Neural cell (in vitro differentiated cells): ENCODE measurements around the gene IL23R. TPM values are rescaled to one million over a fixed set of nuclear protein-coding genes. Genes with fewer than 3 reads are reported as not detected.

ENCODE experiments used
- H2AFZ ChIP-seq: fragments of 200-600, 300-800 bp; sonication (generic), shearing (Covaris generic); 2 replicates; pipeline ENCODE4 v1.6.0; 2014; ENCODE audit warnings: low read depth, mild to moderate bottlenecking, antibody characterized with exemption, low read length, moderate library complexity
- H3F3A ChIP-seq: fragments of 200-600 bp; shearing (Covaris generic); 2 replicates; pipeline ENCODE4 v1.6.1; 2016; ENCODE audit warnings: mild to moderate bottlenecking, moderate library complexity, mixed read lengths, antibody characterized with exemption, low read length; ENCODE audit not compliant: insufficient read depth, poor library complexity, severe bottlenecking
- H3K27ac ChIP-seq: fragments of 200-600, 300-800 bp; sonication (generic), shearing (Covaris generic); 2 replicates; pipeline ENCODE4 v1.5.1; 2014; ENCODE audit warnings: mild to moderate bottlenecking, low read length, moderate library complexity
- H3K27me3 ChIP-seq: fragments of 300-800, 200-600 bp; sonication (generic), shearing (Covaris generic); 2 replicates; pipeline ENCODE4 v1.6.0; 2014; ENCODE audit warnings: mild to moderate bottlenecking, low read depth, low read length, moderate library complexity; ENCODE audit not compliant: insufficient read depth
- H3K36me3 ChIP-seq: fragments of 300-800, 200-600 bp; sonication (generic), shearing (Covaris generic); 2 replicates; pipeline ENCODE4 v1.5.1; 2014; ENCODE audit warnings: mild to moderate bottlenecking, antibody characterized with exemption, low read length, moderate library complexity; ENCODE audit not compliant: insufficient read depth
- H3K4me2 ChIP-seq: fragments of 300-800, 200-600 bp; sonication (generic), shearing (Covaris generic); 2 replicates; pipeline ENCODE4 v1.6.0; 2014; ENCODE audit warnings: mild to moderate bottlenecking, low read length
- H3K4me3 ChIP-seq: fragments of 300-800, 200-600 bp; sonication (generic), shearing (Covaris generic); 2 replicates; pipeline ENCODE4 v1.5.1; 2014; ENCODE audit warnings: mild to moderate bottlenecking, low read length, moderate library complexity
- H3K79me2 ChIP-seq: fragments of 200-600 bp; shearing (Covaris generic); replicated peaks from 2 replicates; pipeline ENCODE4 v1.6.0; 2014; ENCODE audit warnings: mild to moderate bottlenecking, low read length, moderate library complexity; ENCODE audit not compliant: insufficient read depth
- H3K9ac ChIP-seq: fragments of 300-800, 200-600 bp; sonication (generic), shearing (Covaris generic); 2 replicates; pipeline ENCODE4 v1.6.1; 2016; ENCODE audit warnings: mild to moderate bottlenecking, low read length, mixed read lengths
- H3K9me2 ChIP-seq: fragments of 200-600 bp; shearing (Covaris generic); 2 replicates; pipeline ENCODE4 v1.6.1; 2016; ENCODE audit warnings: mild to moderate bottlenecking, low read length, mixed read lengths; ENCODE audit not compliant: insufficient read depth
- H3K9me3 ChIP-seq: fragments of 200-600, 300-800 bp; sonication (generic), shearing (Covaris generic); 2 replicates; pipeline ENCODE4 v1.6.1; 2016; ENCODE audit warnings: mild to moderate bottlenecking, mixed run types, low read length, moderate library complexity, mixed read lengths
- H4K20me1 ChIP-seq: fragments of 200-600 bp; shearing (Covaris generic); 2 replicates; pipeline ENCODE4 v1.6.1; 2016; ENCODE audit warnings: mild to moderate bottlenecking, mixed run types; ENCODE audit not compliant: insufficient read depth
- CTCF ChIP-seq: fragments of 450-650 bp; IDR thresholded peaks from 2 replicates; pipeline ENCODE4 v1.5.1; 2014; ENCODE audit warnings: antibody characterized with exemption, mild to moderate bottlenecking, moderate library complexity; ENCODE audit not compliant: poor library complexity, severe bottlenecking
- EP300 ChIP-seq: fragments of 450-650 bp; conservative IDR thresholded peaks from 2 replicates; pipeline ENCODE4 v1.6.1; 2014; ENCODE audit warnings: antibody characterized with exemption, mild to moderate bottlenecking, moderate library complexity; ENCODE audit not compliant: poor library complexity, severe bottlenecking
- EZH2 ChIP-seq: fragments of 200-600, 300-800 bp; shearing (Covaris generic), sonication (generic); IDR thresholded peaks from 2 replicates; pipeline ENCODE4 v1.6.1; 2014; ENCODE audit warnings: antibody characterized with exemption, low read length, borderline replicate concordance, mild to moderate bottlenecking; ENCODE audit not compliant: insufficient read depth, poor library complexity, severe bottlenecking
- MXI1 ChIP-seq: fragments of 450-650 bp; conservative IDR thresholded peaks from 2 replicates; pipeline ENCODE4 v1.6.1; 2014; ENCODE audit warnings: antibody characterized with exemption, mild to moderate bottlenecking; ENCODE audit not compliant: poor library complexity, severe bottlenecking
- POLR2AphosphoS5 ChIP-seq: IDR thresholded peaks from 2 replicates; pipeline ENCODE4 v1.6.1; 2012
- RAD21 ChIP-seq: fragments of 450-650 bp; conservative IDR thresholded peaks from 2 replicates; pipeline ENCODE4 v1.6.1; 2014; ENCODE audit warnings: antibody characterized with exemption, mild to moderate bottlenecking, moderate library complexity
- REST ChIP-seq: IDR thresholded peaks from 2 replicates; pipeline ENCODE4 v1.6.1; 2012; ENCODE audit warnings: borderline replicate concordance
- SMC3 ChIP-seq: fragments of 450-650 bp; conservative IDR thresholded peaks from 2 replicates; pipeline ENCODE4 v1.6.1; 2014; ENCODE audit warnings: antibody characterized with exemption, mild to moderate bottlenecking, moderate library complexity; ENCODE audit not compliant: poor library complexity
- TAF1 ChIP-seq: IDR thresholded peaks from 2 replicates; pipeline ENCODE4 v1.6.1; 2012; ENCODE audit warnings: low read depth
- polyA plus RNA-seq: library from polyadenylated mRNA; depleted of rRNA; stranded (reverse); fragments of >200 nt; gene quantifications from 2 replicates; pipeline ENCODE4 v1.2.3, GENCODE V29; 2014
- small RNA-seq, 3 experiments: library from RNA; depleted of rRNA; stranded (forward); fragments of <200 nt; gene quantifications; one replicate each; pipeline ENCODE3, GENCODE V24; 2012

The IL23R gene
- polyA plus RNA-seq, 1 donor from 2014 or later, result not detected

- Histone ChIP-seq H3K4me3 (peak within 1 kb of the TSS; percentile 67), H3K9me2 (no peaks in the 10 kb centered on the region), H2AFZ (no peak within 1 kb of the TSS), H3K36me3 (no peaks in the 10 kb centered on the region), H3K9me3 (no peaks in the 10 kb centered on the region), H3K9ac (no peak within 1 kb of the TSS), H4K20me1 (no peaks in the 10 kb centered on the region), H3F3A (no peaks in the 10 kb centered on the region), H3K79me2 (no peaks in the 10 kb centered on the region), H3K4me2 (peak within 1 kb of the TSS; percentile 28), H3K27ac (no peak within 1 kb of the TSS), H3K27me3 (peaks cover 25% of the 10 kb centered on the region)
- TF ChIP-seq MXI1 (peak; percentile 49), POLR2AphosphoS5 (no peak)
Observed at GRCh38 chr1:67307251-67308060, 141.2 kb downstream of the IL23R start, which contains the start of gene IL12RB2. Gene IL12RB2 (plus strand): TSS chr1:67307873. CDS start chr1:67320369, 12,496 bp downstream.

DNA sequence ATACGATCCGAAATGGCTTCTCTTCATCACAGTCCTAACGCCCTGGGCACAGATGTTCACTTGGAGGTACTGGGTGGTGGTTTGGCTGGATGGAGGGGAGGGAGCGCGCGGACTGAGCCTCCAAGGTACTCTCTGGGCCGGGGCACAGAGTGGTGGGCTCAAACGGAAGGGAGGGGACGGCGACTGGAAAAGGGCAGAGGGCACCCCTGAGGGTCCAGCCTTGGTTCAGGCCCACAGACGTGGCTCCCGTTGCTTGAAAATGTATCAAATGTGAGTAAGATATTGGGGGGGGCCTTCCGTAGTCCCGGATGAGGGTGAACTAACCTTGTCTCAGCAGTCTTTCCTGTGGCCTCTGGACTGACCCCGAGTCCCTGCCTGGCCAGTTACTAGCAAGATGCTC, 141.9 kb downstream of the IL23R start:
- H4K20me1 ChIP-seq, result no peaks in the 10 kb centered on the region
- H3K9ac ChIP-seq, result no peak overlapping the region
- H3K79me2 ChIP-seq, result no peaks in the 10 kb centered on the region
- H2AFZ ChIP-seq, result no peak overlapping the region
- peak overlapping the region; percentile 67 for H3K4me3 ChIP-seq
- H3K9me2 ChIP-seq, result no peaks in the 10 kb centered on the region
- H3K4me2 ChIP-seq, result no peak overlapping the region
- no peaks in the 10 kb centered on the region for H3K36me3 ChIP-seq
- peaks cover 25% of the 10 kb centered on the region for H3K27me3 ChIP-seq
- H3K27ac ChIP-seq, result no peak overlapping the region
- H3F3A ChIP-seq, result no peaks in the 10 kb centered on the region
- no peaks in the 10 kb centered on the region for H3K9me3 ChIP-seq
- TF ChIP-seq REST (no peak), POLR2AphosphoS5 (no peak), CTCF (no peak), TAF1 (no peak), EP300 (no peak), RAD21 (no peak), MXI1 (no peak), SMC3 (no peak), EZH2 (no peak)

Small RNA genes within 50 kb of the gene (small RNA-seq; reads per million reads assigned to genes)
- gene RNU4ATAC4P, result 0 reads per million in 3 experiments
- gene RNU6-586P, result 0 reads per million in 3 experiments

Other genes starting within 250 kb of the IL23R start
- gene DNAI4, start 241.6 kb upstream of the IL23R start, polyA plus RNA-seq, result 4.5 and 8.4 TPM in 2 replicates
- gene MIER1, start 241.5 kb upstream of the IL23R start, polyA plus RNA-seq, result 13.1 and 16.1 TPM in 2 replicates
- 17.9 and 20.2 TPM in 2 replicates for gene SLC35D1, start 112.3 kb upstream of the IL23R start, polyA plus RNA-seq
- gene C1orf141, start 31.5 kb upstream of the IL23R start, polyA plus RNA-seq, result not detected in 2 replicates
- gene IL12RB2, start 141.4 kb downstream of the IL23R start, polyA plus RNA-seq, result not detected in 2 replicates